Aorta (tissue), 5 donors: ENCODE data around the gene UQCRH. TPM values are rescaled to one million over a fixed set of nuclear protein-coding genes. Genes with fewer than 3 reads are reported as not detected.
A peak's percentile ranks its signal among the peaks of the same experiment; 100 is the strongest.

Experiments used
- ATAC-seq: fragments of 200-7000 bp; cut with Tn5 transposase; one replicate; pipeline ENCODE4 v1.9.1; 2022; ENCODE audit warnings: moderate library complexity; ENCODE audit not compliant: low FRiP score
- DNase-seq, 2 donors: peaks; one replicate each; pipeline ENCODE4 v3.0.0-alpha.2; 2020
- H3K27ac ChIP-seq, 2 donors: one replicate each; pipeline ENCODE4 v1.5.1; 2013; ENCODE audit warnings: low read length in 2 of 2, mild to moderate bottlenecking in 2 of 2, moderate library complexity in 2 of 2, control low read depth in 1 of 2, inconsistent platforms in 1 of 2, low read depth in 1 of 2
- H3K27me3 ChIP-seq, 2 donors: one replicate each; pipeline ENCODE4 v1.6.1; 2013; ENCODE audit warnings: control low read depth in 1 of 2, low read length in 1 of 2, mild to moderate bottlenecking in 1 of 2, moderate library complexity in 1 of 2; ENCODE audit not compliant: insufficient read depth in 2 of 2, control insufficient read depth in 1 of 2
- H3K36me3 ChIP-seq, 2 donors: one replicate each; pipeline ENCODE4 v1.6.1; 2013; ENCODE audit warnings: control low read depth in 1 of 2, low read length in 1 of 2, mild to moderate bottlenecking in 1 of 2; ENCODE audit not compliant: insufficient read depth in 2 of 2, control insufficient read depth in 1 of 2
- H3K4me1 ChIP-seq, 2 donors: one replicate each; pipeline ENCODE4 v1.6.1; 2013; ENCODE audit warnings: low read length in 2 of 2, control low read depth in 1 of 2, mild to moderate bottlenecking in 1 of 2, moderate library complexity in 1 of 2; ENCODE audit not compliant: insufficient read depth in 2 of 2, control insufficient read depth in 1 of 2
- H3K4me3 ChIP-seq, 2 donors: one replicate each; pipeline ENCODE4 v1.5.1; 2013; ENCODE audit warnings: low read length in 2 of 2, control low read depth in 1 of 2, mild to moderate bottlenecking in 1 of 2
- H3K9me3 ChIP-seq: one replicate; pipeline ENCODE4 v1.6.1; 2013; ENCODE audit warnings: mild to moderate bottlenecking, low read length; ENCODE audit not compliant: control insufficient read depth
- WGBS, 2 donors: extraction: QIAGEN DNeasy Blood & Tissue Kit; methylation state at CpG; one replicate each; pipeline ENCODE4 v1.1.7; 2013; 5-methylcytosine and 5-hydroxymethylcytosine counted together
- intact Hi-C, 2 donors: fragments of 100-400 bp; cut with DNase I; formaldehyde crosslinking; loops; one replicate each; pipeline versions ENCODE4 v1.14.2 to v1.15.0; 2022
- polyA plus RNA-seq, 2 donors: library from polyadenylated mRNA; stranded (reverse); fragments of 200-250 nt; gene quantifications; one replicate each; pipeline ENCODE4 v1.2.3, GENCODE V29; 2013
- total RNA-seq, 2 donors: library from RNA; stranded (reverse); fragmentation: NEBNext Ultra II Directional; extraction: Animal tissue kit (Norgen Biotek cat#: 25700); gene quantifications; one replicate each; pipeline ENCODE4 v1.2.1, GENCODE V29; 2021
- donor health status: healthy with polysubstance abuse.
- donor health status: Bipolar disorder and iron deficiency.
- donor health status: DM: no; HTN: no; CAD: no.
- donor health status: DM: no; HTN: no; CAD: no.
- donor health status: DM: yes; HTN: yes; CAD: no.

Gene UQCRH
- total and polyA plus RNA-seq, 4 donors = 100 to 739 (median 198) TPM

DNA sequence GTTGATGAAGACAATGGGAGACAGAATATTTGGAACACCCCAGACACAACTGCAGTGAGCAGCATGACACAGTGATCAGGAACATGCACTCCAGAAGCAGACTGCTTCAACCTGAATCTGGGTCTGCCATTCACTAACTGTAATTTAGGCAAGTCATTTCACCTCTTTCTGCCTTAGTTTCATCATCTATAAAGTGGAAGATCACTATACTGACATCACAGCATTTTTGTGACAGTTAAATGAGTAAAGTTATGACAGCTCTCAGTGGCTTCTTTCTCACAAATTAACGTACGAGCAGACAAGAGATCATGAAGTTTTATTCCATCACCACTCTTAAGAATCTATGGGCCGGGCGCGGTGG is 14.4 kb upstream of the UQCRH start:
- intact Hi-C loops = no loop called here
- Histone ChIP-seq H3K27ac (no peak overlapping the region), H3K36me3 (peaks cover 8% of the 10 kb centered on the region in 2 donors), H3K27me3 (no peaks in the 10 kb centered on the region), H3K4me1 (no peaks in the 10 kb centered on the region), H3K9me3 (no peaks in the 10 kb centered on the region), H3K4me3 (no peak overlapping the region)
- ATAC-seq (no peak), DNase-seq (no peak)
- 95 to 97% methylated on average over 5 of the region's 5 CpGs for WGBS, 2 donors

DNA sequence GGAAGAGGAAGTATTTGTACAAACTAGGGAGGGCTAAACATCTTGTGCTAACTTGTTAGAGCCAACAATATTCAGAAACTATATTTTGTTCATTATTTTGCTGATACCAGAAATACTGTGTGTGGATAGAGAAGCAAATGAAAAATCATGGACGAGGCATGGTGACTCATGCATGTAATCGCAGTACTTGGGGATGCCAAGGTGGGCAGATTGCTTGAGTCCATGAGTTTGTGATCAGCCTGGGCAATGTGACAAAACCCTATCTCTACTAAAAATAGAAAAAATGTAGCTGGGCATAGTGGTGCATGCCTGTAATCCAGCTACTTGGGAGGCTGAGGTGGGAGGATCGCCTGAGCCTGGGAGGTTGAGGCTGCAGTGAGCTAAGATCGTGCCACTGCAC is 13.5 kb upstream of the UQCRH start:
- no peak overlapping the region for H3K27ac ChIP-seq
- H3K9me3 ChIP-seq = no peaks in the 10 kb centered on the region
- peaks cover 5 to 8% of the 10 kb centered on the region in 2 donors for H3K36me3 ChIP-seq
- 76 to 82% methylated on average over 4 of the region's 4 CpGs for WGBS, 2 donors
- no peak overlapping the region for H3K4me3 ChIP-seq
- H3K4me1 ChIP-seq = no peaks in the 10 kb centered on the region
- intact Hi-C loops = no loop called here
- DNase-seq (no peak), ATAC-seq (no peak)
- no peaks in the 10 kb centered on the region for H3K27me3 ChIP-seq

DNA sequence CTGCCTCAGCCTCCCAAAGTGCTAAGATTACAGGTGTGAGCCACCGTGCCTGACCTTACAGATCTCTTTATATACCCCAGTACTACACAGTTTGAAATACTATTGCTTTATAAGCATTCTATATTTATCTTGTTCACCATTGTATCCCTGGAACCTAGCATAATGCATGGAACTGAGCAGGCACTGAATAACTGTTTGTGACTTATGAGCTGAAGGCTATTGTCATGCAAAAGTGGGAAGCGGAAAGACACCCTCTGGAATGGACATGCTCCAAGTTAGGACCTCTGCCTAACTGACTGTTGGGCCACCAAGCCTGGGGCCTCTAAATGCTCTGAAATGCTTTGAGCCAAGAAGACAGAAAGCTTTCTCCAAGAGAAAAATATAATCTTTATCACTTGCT is 8.2 kb upstream of the UQCRH start:
- DNase-seq (no peak), ATAC-seq (no peak)
- Histone ChIP-seq H3K36me3 (peaks cover 2 to 9% of the 10 kb centered on the region in 2 donors), H3K9me3 (no peaks in the 10 kb centered on the region), H3K4me1 (no peaks in the 10 kb centered on the region), H3K27ac (no peak overlapping the region), H3K27me3 (no peaks in the 10 kb centered on the region), H3K4me3 (no peak overlapping the region)
- 93 to 94% methylated on average over 2 of the region's 2 CpGs for WGBS, 2 donors
- intact Hi-C loops = no loop called here

DNA sequence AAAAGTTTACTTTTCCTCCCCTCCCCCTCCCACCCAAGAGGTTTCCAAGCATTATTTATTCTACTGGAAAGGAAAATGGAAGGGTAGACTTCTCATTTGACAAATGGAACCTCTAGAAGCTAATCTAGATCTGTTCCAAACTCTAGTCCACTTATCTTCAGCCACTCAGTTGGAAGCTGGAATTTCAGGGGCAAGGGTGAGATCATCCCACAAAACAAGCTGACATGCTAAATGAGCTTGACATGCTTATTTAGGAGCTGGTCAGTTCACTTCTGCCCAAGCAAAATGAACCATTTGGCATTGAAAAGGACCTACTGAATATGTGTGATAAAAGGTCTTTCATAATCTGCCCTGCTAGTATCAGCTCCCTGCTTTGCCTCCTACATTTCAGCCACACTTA is 5.1 kb upstream of the UQCRH start:
- H3K4me1 ChIP-seq = no peaks in the 10 kb centered on the region
- no peak overlapping the region for H3K4me3 ChIP-seq
- intact Hi-C loops = no loop called here
- ATAC-seq = no peak
- H3K9me3 ChIP-seq = no peaks in the 10 kb centered on the region
- no peak for DNase-seq
- no peaks in the 10 kb centered on the region for H3K27me3 ChIP-seq
- H3K36me3 ChIP-seq = peaks cover 2 to 8% of the 10 kb centered on the region in 2 donors
- no peak overlapping the region for H3K27ac ChIP-seq

DNA sequence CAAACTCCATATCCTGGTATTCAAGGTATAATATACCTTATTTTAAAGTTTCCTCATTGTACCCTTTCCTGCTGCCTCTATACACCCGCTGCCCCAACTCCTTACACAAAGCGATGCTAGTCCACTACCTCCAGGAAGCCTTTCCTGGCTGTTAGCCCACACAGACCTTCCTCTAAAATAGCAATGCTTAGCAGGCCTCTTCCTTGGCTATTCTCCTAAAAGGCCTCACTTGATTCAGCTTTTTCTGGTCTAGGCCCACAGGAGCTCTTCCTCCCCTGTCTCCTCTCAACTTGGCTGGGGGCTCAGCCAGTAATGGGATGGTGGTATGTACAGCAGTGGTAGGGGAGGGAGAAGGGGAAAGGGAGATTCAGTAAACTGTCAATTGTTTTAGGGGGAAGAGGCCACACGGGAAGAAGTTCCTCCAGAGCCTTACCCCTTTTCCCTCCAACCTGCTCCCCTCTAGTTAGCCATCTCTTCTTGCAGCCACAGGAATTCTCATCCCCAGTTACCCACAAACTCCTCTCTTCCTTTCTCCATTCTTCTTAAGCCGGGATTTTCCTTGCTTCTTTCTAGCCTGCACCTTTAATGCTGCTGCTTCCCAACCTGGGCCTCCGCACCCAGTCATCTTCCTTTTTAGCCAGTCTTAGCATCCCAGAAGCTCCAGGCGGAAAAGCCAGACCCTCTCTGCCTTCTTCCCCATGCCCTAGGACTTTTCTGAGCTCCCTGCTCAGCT is 2.7 kb upstream of the UQCRH start:
- H3K27ac ChIP-seq = peak overlapping the region; percentile 87 to 93
- no peak for ATAC-seq
- H3K27me3 ChIP-seq = no peaks in the 10 kb centered on the region
- H3K4me3 ChIP-seq = peak overlapping the region in 1 of 2 donors; percentile 75
- intact Hi-C loops = loop anchor here (2.0 to 5.0 kb wide), 3 partner anchors 46 to 54 kb away; partner anchors contain the start of gene RAD54L (in 1 of the 2)
- DNase-seq = no peak
- H3K4me1 ChIP-seq = no peaks in the 10 kb centered on the region
- 24 to 31% methylated on average over 6 of the region's 6 CpGs for WGBS, 2 donors
- no peaks in the 10 kb centered on the region for H3K9me3 ChIP-seq
- peaks cover 2 to 4% of the 10 kb centered on the region in 2 donors for H3K36me3 ChIP-seq

DNA sequence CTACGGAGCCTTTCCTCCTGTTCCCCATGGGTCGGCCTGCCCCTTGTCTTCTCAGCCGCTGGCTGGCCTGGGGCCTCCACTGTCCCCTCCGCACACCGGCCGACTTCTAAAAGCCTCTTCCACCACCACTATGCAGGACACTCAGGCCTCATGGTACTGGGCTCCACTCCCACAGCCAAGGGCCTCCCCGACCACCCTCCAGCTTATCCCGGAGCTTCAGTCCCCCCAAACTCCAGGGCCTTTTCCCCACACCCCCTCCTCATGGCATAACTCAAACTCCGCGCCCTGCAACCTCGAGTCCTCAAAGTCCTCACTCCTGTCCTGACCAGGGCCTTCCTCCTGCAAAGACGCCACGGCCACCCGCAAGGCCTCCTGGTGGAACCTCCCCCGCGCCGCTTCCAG is 2.1 kb upstream of the UQCRH start:
- no peak for DNase-seq
- peaks cover 2 to 4% of the 10 kb centered on the region in 2 donors for H3K36me3 ChIP-seq
- H3K4me3 ChIP-seq = peak overlapping the region; percentile 75 to 83
- 2 to 3% methylated on average over 17 of the region's 17 CpGs for WGBS, 2 donors
- H3K4me1 ChIP-seq = no peaks in the 10 kb centered on the region
- peak overlapping the region; percentile 87 to 93 for H3K27ac ChIP-seq
- ATAC-seq = no peak
- intact Hi-C loops = loop anchor here (2.0 to 5.0 kb wide), 3 partner anchors 46 to 54 kb away; partner anchors contain the start of gene RAD54L (in 1 of the 2)
- H3K27me3 ChIP-seq = no peaks in the 10 kb centered on the region
- no peaks in the 10 kb centered on the region for H3K9me3 ChIP-seq

DNA sequence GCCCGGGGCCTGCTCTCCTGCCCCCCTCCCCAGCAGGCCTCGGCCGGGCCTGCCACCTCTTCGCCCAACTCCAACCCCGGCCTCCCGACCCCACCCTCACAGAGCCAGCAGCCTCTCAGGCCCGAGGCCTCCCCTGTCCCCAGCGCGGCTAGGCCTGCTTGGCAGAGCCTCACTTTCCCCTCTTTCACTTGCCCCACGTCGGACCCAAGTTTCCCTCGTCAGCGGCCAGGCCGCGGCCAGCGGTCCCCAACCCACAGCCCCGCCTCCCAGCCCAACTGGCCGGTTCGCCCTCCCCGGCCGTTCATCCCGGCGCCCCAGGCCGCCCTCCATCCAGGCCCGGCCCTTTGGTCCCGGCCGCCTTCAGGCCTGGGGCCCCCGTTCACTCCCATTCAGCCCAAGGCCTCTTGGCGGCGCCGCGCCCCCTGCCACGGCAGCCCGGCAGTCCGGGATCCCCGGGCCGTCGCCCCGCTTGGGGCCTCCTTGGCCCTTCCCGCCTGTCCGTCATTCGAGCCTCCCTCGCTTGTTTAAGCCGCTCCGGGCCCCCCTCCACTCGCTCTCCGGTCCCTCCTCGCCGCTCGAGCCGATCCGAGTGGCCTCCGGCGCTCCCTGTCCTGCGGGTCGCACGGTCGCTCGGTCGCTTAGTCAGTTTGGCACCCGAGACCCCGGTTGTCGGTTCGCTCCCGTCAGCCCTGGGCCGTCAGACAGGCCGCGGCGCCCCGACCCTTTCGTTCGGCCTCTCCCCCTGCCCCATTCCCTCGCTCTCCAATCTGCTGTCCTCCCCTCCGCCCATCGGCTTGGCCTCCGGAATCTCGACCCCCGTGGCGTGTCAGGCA is 1.5 kb upstream of the UQCRH start:
- peak; percentile 75 to 85 for DNase-seq

DNA sequence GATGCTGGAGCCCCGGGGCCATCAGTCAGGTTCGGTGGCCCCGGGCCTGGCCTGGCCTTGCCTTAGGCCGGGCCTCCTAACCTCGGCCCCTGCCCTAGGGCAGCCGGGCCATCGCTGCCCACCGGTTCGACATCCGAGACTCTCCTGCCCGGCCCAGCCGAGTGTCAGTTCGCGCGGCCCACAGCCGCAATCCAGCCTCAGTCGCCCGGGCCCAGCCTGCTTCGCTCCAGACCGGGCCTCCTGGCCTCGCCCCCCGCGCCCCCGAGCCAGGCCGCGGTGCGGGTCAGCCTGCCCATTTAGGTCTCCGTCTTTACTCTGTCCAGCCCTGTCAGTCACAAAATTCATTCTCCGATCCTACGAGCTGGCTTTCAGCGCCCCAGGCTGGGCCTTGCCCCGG is 859 bp upstream of the UQCRH start:
- peak; percentile 61 to 82 for DNase-seq
- Histone ChIP-seq H3K4me3 (peak overlapping the region; percentile 75 to 83), H3K27ac (peak overlapping the region; percentile 87 to 93), H3K4me1 (no peaks in the 10 kb centered on the region), H3K36me3 (peaks cover under 1 to 2% of the 10 kb centered on the region in 2 donors), H3K27me3 (no peaks in the 10 kb centered on the region), H3K9me3 (no peaks in the 10 kb centered on the region)
- intact Hi-C loops = loop anchor here (1.0 to 5.0 kb wide), 3 partner anchors 38 to 55 kb away; partner anchors contain the start of genes NSUN4 (in 1 of the 2) and RAD54L (in 1 of the 2)
- WGBS, 2 donors = 1 to 2% methylated on average over 32 of the region's 32 CpGs
- ATAC-seq = peak; percentile 54

More for the DNA sequence above, 1.5 kb upstream of the UQCRH start:
- Histone ChIP-seq H3K27ac (peak overlapping the region; percentile 87 to 93), H3K9me3 (no peaks in the 10 kb centered on the region), H3K4me3 (peak overlapping the region; percentile 75 to 83), H3K36me3 (peaks cover 2% of the 10 kb centered on the region in 2 donors), H3K4me1 (no peaks in the 10 kb centered on the region), H3K27me3 (no peaks in the 10 kb centered on the region)
- ATAC-seq = peak; percentile 55
- 1% methylated on average over 65 to 79 of the region's 79 CpGs for WGBS, 2 donors
- intact Hi-C loops = loop anchor here (2.0 to 5.0 kb wide), 3 partner anchors 45 to 55 kb away; partner anchors contain the start of gene RAD54L (in 1 of the 2)
